HCT116 (cell line): ENCODE results near the gene IMPA2. TPM values are rescaled to one million over a fixed set of nuclear protein-coding genes. Genes with fewer than 3 reads are reported as not detected.

ENCODE experiments used
- ATAC-seq: fragments of 200-7000 bp; cut with Tn5 transposase; 2 replicates; pipeline ENCODE4 v1.9.1; 2020; ENCODE audit warnings: mild to moderate bottlenecking, moderate library complexity
- BruUV-seq: library from RNA; stranded (reverse); fragments of 400-500 nt; replicated peaks from 2 replicates; lab custom pipeline; 2021; lab: Mats Ljungman, UMichigan
- CTCF ChIA-PET: fragments of 300-600 bp; sonication (Branson Sonifier 250); formaldehyde crosslinking; loops from one replicate; lab custom pipeline; 2021; ENCODE audit warnings: antibody characterized with exemption; lab: Charles Lee
- POLR2A ChIA-PET: fragments of 300-600, 350-600 bp; sonication (Branson Sonifier 250); formaldehyde crosslinking; loops from one replicate; lab custom pipeline; 2021; ENCODE audit warnings: antibody characterized with exemption; lab: Charles Lee
- RAD21 ChIA-PET, 2 experiments: fragments of 300-600 bp; sonication (Branson Sonifier 250); formaldehyde crosslinking; loops; one replicate each; lab custom pipeline; 2023; ENCODE audit warnings: low total read pairs in 2 of 2; ENCODE audit not compliant: uncharacterized antibody in 2 of 2, unreplicated experiment in 2 of 2, low non-redundant PET in 1 of 2; lab: Charles Lee
- DNase-seq: peaks from one replicate; pipeline ENCODE4 v3.0.0-alpha.2; 2010; ENCODE audit warnings: low read depth, low spot score
- H2AFZ ChIP-seq: fragments of 200-600 bp; shearing (Covaris generic), sonication (generic); 2 replicates; pipeline ENCODE4 v1.6.1; 2017; ENCODE audit warnings: low read depth, mixed run types, mixed read lengths, antibody characterized with exemption, low read length; ENCODE audit not compliant: poor library complexity, severe bottlenecking
- H3K27ac ChIP-seq: 2 replicates; pipeline ENCODE4 v1.5.1; 2012; ENCODE audit warnings: low read depth, low read length
- H3K27me3 ChIP-seq: fragments of 200-600 bp; sonication (generic); 2 replicates; pipeline ENCODE4 v1.6.1; 2016; ENCODE audit warnings: mixed run types, low read length, mixed read lengths; ENCODE audit not compliant: insufficient read depth
- H3K36me3 ChIP-seq, 2 experiments: fragments of 200-500 bp in 1 of 2; fragments of 200-600 bp in 1 of 2; sonication (Bioruptor generic) in 1 of 2; sonication (generic) in 1 of 2; 2 replicates each; pipeline versions ENCODE4 v1.5.1 to v1.6.1; 2014 to 2016; ENCODE audit warnings: low read length in 2 of 2, inconsistent platforms in 1 of 2, mixed read lengths in 1 of 2, mixed run types in 1 of 2; ENCODE audit not compliant: insufficient read depth in 2 of 2, control insufficient read depth in 1 of 2
- H3K4me1 ChIP-seq, 2 experiments: fragments of 200-600 bp in 1 of 2; sonication (generic) in 1 of 2; 2 replicates each; pipeline versions ENCODE4 v1.5.1 to v1.6.1; 2012 to 2017; ENCODE audit warnings: low read length in 2 of 2, inconsistent platforms in 1 of 2, mild to moderate bottlenecking in 1 of 2, mixed read lengths in 1 of 2, mixed run types in 1 of 2, moderate library complexity in 1 of 2; ENCODE audit not compliant: insufficient read depth in 2 of 2, control insufficient read depth in 1 of 2
- H3K4me2 ChIP-seq: fragments of 200-600 bp; sonication (generic); 2 replicates; pipeline ENCODE4 v1.6.1; 2017; ENCODE audit warnings: mixed run types, low read length, mixed read lengths
- H3K4me3 ChIP-seq, 2 experiments: fragments of 200-600 bp in 1 of 2; sonication (generic) in 1 of 2; replicated peaks in 1 of 2; 2 replicates each; pipeline ENCODE4 v1.5.1; 2011 to 2016; ENCODE audit warnings: low read length in 2 of 2, control low read depth in 1 of 2, low read depth in 1 of 2, mild to moderate bottlenecking in 1 of 2, mixed read lengths in 1 of 2, mixed run types in 1 of 2
- H3K79me2 ChIP-seq: fragments of 200-600 bp; sonication (generic); 2 replicates; pipeline ENCODE4 v1.6.1; 2017; ENCODE audit warnings: mild to moderate bottlenecking, mixed run types, low read length, moderate library complexity, mixed read lengths; ENCODE audit not compliant: insufficient read depth
- H3K9ac ChIP-seq: fragments of 200-600 bp; sonication (generic); 2 replicates; pipeline ENCODE4 v1.6.1; 2016; ENCODE audit warnings: low read length, mixed read lengths
- H3K9me2 ChIP-seq: fragments of 200-600 bp; sonication (generic), shearing (Covaris generic); 2 replicates; pipeline ENCODE4 v1.6.1; 2017; ENCODE audit warnings: mixed run types, mild to moderate bottlenecking, moderate library complexity; ENCODE audit not compliant: insufficient read depth
- H3K9me3 ChIP-seq, 2 experiments: fragments of 200-500 bp in 1 of 2; fragments of 200-600 bp in 1 of 2; sonication (Bioruptor generic) in 1 of 2; sonication (generic) in 1 of 2; 2 replicates each; pipeline ENCODE4 v1.6.1; 2014 to 2017; ENCODE audit warnings: low read length in 2 of 2, mixed read lengths in 2 of 2, inconsistent platforms in 1 of 2, low read depth in 1 of 2, mild to moderate bottlenecking in 1 of 2, mixed run types in 1 of 2, moderate library complexity in 1 of 2; ENCODE audit not compliant: control insufficient read depth in 1 of 2, insufficient read depth in 1 of 2
- H4K20me1 ChIP-seq: fragments of 200-600 bp; sonication (generic), shearing (Covaris generic); 2 replicates; pipeline ENCODE4 v1.6.1; 2017; ENCODE audit warnings: mixed run types, mild to moderate bottlenecking, moderate library complexity; ENCODE audit not compliant: insufficient read depth
- ATF3 ChIP-seq: IDR thresholded peaks from 2 replicates; pipeline ENCODE4 v1.6.1; 2012
- CBX3 ChIP-seq: IDR thresholded peaks from 2 replicates; pipeline ENCODE4 v1.6.1; 2012; ENCODE audit warnings: low read depth
- CTCF ChIP-seq, 3 experiments: fragments of 200-600 bp in 1 of 3; sonication (generic) in 1 of 3; IDR thresholded peaks in 2 of 3; conservative IDR thresholded peaks in 1 of 3; 2 replicates each; pipeline ENCODE4 v1.5.1; 2012 to 2017; ENCODE audit warnings: low read depth in 2 of 3, low read length in 2 of 3, antibody characterized with exemption in 1 of 3, borderline replicate concordance in 1 of 3, control low read depth in 1 of 3, mild to moderate bottlenecking in 1 of 3, mixed read lengths in 1 of 3, mixed run types in 1 of 3, moderate library complexity in 1 of 3; ENCODE audit not compliant: insufficient read depth in 1 of 3
- EGR1 ChIP-seq: IDR thresholded peaks from 2 replicates; pipeline ENCODE4 v1.6.1; 2012; ENCODE audit warnings: low read depth
- EZH2phosphoT487 ChIP-seq: fragments of 200-600 bp; IDR thresholded peaks from 2 replicates; pipeline ENCODE4 v1.6.1; 2018; ENCODE audit warnings: antibody characterized with exemption, borderline replicate concordance
- FOSL1 ChIP-seq: IDR thresholded peaks from 2 replicates; pipeline ENCODE4 v1.6.1; 2012; ENCODE audit warnings: low read depth
- JUND ChIP-seq: IDR thresholded peaks from 2 replicates; pipeline ENCODE4 v1.6.1; 2012
- MAX ChIP-seq: IDR thresholded peaks from 2 replicates; pipeline ENCODE4 v1.6.1; 2012
- POLR2A ChIP-seq: IDR thresholded peaks from 2 replicates; pipeline ENCODE4 v1.7.0; 2011; ENCODE audit warnings: borderline replicate concordance; ENCODE audit not compliant: insufficient read depth, insufficient read length; ENCODE audit errors: extremely low read depth
- POLR2AphosphoS5 ChIP-seq: IDR thresholded peaks from 2 replicates; pipeline ENCODE4 v1.6.1; 2011; ENCODE audit warnings: mild to moderate bottlenecking, low read depth, low read length, moderate library complexity
- RAD21 ChIP-seq: IDR thresholded peaks from 2 replicates; pipeline ENCODE4 v1.6.1; 2012; ENCODE audit warnings: low read depth, mild to moderate bottlenecking
- REST ChIP-seq: IDR thresholded peaks from 2 replicates; pipeline ENCODE4 v1.6.1; 2012; ENCODE audit warnings: low read depth
- SP1 ChIP-seq: IDR thresholded peaks from 2 replicates; pipeline ENCODE4 v1.6.1; 2012; ENCODE audit warnings: low read depth
- TCF7L2 ChIP-seq: IDR thresholded peaks from 2 replicates; pipeline ENCODE4 v1.7.0; 2011; ENCODE audit warnings: borderline replicate concordance, inconsistent platforms; ENCODE audit not compliant: insufficient read depth, insufficient read length; ENCODE audit errors: extremely low read depth
- YY1 ChIP-seq: IDR thresholded peaks from 2 replicates; pipeline ENCODE4 v1.6.1; 2011; ENCODE audit warnings: low read length, low read depth, moderate library complexity, mild to moderate bottlenecking; ENCODE audit not compliant: insufficient replicate concordance; ENCODE audit errors: extremely low read depth
- ZNF274 ChIP-seq: fragments of 200-500 bp; sonication (Bioruptor generic); IDR thresholded peaks from 2 replicates; pipeline ENCODE4 v1.6.1; 2014; ENCODE audit warnings: mild to moderate bottlenecking, low read depth, low read length, inconsistent platforms
- intact Hi-C: fragments of 100-400 bp; cut with micrococcal nuclease; formaldehyde crosslinking; loops from 2 replicates; pipeline ENCODE4 v1.10.0; 2022
- total RNA-seq: library from RNA; stranded (reverse); gene quantifications from one replicate; pipeline ENCODE4 v1.2.1, GENCODE V29; 2021; ENCODE audit not compliant: unreplicated experiment

Gene IMPA2
- total RNA-seq, 1 experiment from 2014 or later, result 32.5 TPM

GRCh38 chr18:11932393-11932792 is 48.9 kb upstream of the IMPA2 start:
- H3K9me3 ChIP-seq, result no peaks in the 10 kb centered on the region
- RAD21 ChIA-PET, result no interaction called here
- H3K4me1 ChIP-seq, result no peaks in the 10 kb centered on the region
- no peak overlapping the region for H3K27ac ChIP-seq
- intact Hi-C loops, result no loop called here
- no peak for ATAC-seq
- H4K20me1 ChIP-seq, result no peaks in the 10 kb centered on the region
- CTCF ChIA-PET, result interaction anchor here (1.1 to 1.3 kb wide), 3 partner anchors 63 to 199 kb away, joined by 3 read pairs; no protein-coding TSS in a partner anchor
- no peaks in the 10 kb centered on the region for H3K36me3 ChIP-seq
- BruUV-seq, result no TSS peak
- no peak overlapping the region for H2AFZ ChIP-seq
- H3K9ac ChIP-seq, result no peak overlapping the region
- H3K79me2 ChIP-seq, result no peaks in the 10 kb centered on the region
- DNase-seq, result no peak
- no peaks in the 10 kb centered on the region; the same call in 1 of the 2 replicates for H3K27me3 ChIP-seq
- H3K4me3 ChIP-seq, result no peak overlapping the region
- no peak for TF ChIP-seq CBX3
- no peak for TF ChIP-seq FOSL1
- no peak for TF ChIP-seq EGR1
- TF ChIP-seq CTCF (IDR thresholded peaks at IDR 0.05 in 2 of 3, conservative IDR thresholded peaks at IDR 0.05 in 1 of 3; ENCODE audit: borderline replicate concordance in 1 of 3, insufficient read depth in 1 of 3, low read depth in 2 of 3, low read length in 2 of 3), result no peak
- TF ChIP-seq ZNF274, result no peak
- no peak for TF ChIP-seq ATF3
- no peak for TF ChIP-seq TCF7L2
- TF ChIP-seq EZH2phosphoT487, result no peak
- no peak for TF ChIP-seq YY1
- TF ChIP-seq JUND, result no peak
- no peak for TF ChIP-seq POLR2A
- no peak for TF ChIP-seq POLR2AphosphoS5
- TF ChIP-seq RAD21, result no peak
- no peak for TF ChIP-seq REST
- TF ChIP-seq MAX, result no peak
- TF ChIP-seq SP1, result no peak
- no peak overlapping the region for H3K4me2 ChIP-seq
- POLR2A ChIA-PET, result no interaction called here
- no peaks in the 10 kb centered on the region for H3K9me2 ChIP-seq
